ENCODE data around the gene EZR. TPM values are rescaled to one million over a fixed set of nuclear protein-coding genes. Genes with fewer than 3 reads are reported as not detected.

The EZR gene
- total and polyA plus RNA-seq, 9 of the 15 experiments (the other 6 are each of a cell fraction or from before 2014, with no cell fraction given): 36.5 to 162 (median 104) TPM

GRCh38 chr6:158817728-158818580, 1.2 kb downstream of the EZR start (continued):
- TF ChIP-seq PBX2 (CRISPR knock-in tag; IDR thresholded peaks at IDR 0.05; ENCODE audit: low read depth) (no peak), PBX2 (tag; conservative IDR thresholded peaks at IDR 0.05; ENCODE audit: low read depth) (no peak), CREBBP (IDR thresholded peaks at IDR 0.05; ENCODE audit: low read depth, low read length) (no peak), UBTF (IDR thresholded peaks at IDR 0.05; ENCODE audit: borderline replicate concordance in 1 of 2, low read depth in 2 of 2, low read length in 2 of 2) (peak; percentile 77 to 90; a peak in 2 of 4 replicates), THRAP3 (IDR thresholded peaks at IDR 0.05; ENCODE audit: borderline replicate concordance) (no peak), CTBP1 (IDR thresholded peaks at IDR 0.05; ENCODE audit: borderline replicate concordance) (peak; percentile 71; the same call in 1 of the 2 replicates), ARID3B (CRISPR knock-in tag; IDR thresholded peaks at IDR 0.05; ENCODE audit: borderline replicate concordance) (no peak), MEIS2 (IDR thresholded peaks at IDR 0.05; ENCODE audit: partially characterized antibody) (no peak), ZNF263 (CRISPR knock-in tag; IDR thresholded peaks at IDR 0.05; ENCODE audit: borderline replicate concordance) (no peak; the same call in 1 of the 2 replicates), ARID2 (IDR thresholded peaks at IDR 0.05) (no peak), IRF1 (CRISPR knock-in tag; IDR thresholded peaks at IDR 0.05; ENCODE audit: borderline replicate concordance) (0 out of 2 replicates have a peak, but pooled peaks have one; percentile 8), ZNF644 (tag; IDR thresholded peaks at IDR 0.05; ENCODE audit: low read depth) (no peak), CAMTA2 (CRISPR knock-in tag; conservative IDR thresholded peaks at IDR 0.05) (no peak), TCF7 (IDR thresholded peaks at IDR 0.05; ENCODE audit: borderline replicate concordance) (0 out of 2 replicates have a peak, but pooled peaks have one; percentile 39), NR2C2 (CRISPR knock-in tag; IDR thresholded peaks at IDR 0.05) (0 out of 2 replicates have a peak, but pooled peaks have one; percentile 20), NR2C2 (tag; IDR thresholded peaks at IDR 0.05) (no peak), MTA3 (IDR thresholded peaks at IDR 0.05; ENCODE audit: borderline replicate concordance) (peak; percentile 56), ZFP30 (CRISPR knock-in tag; IDR thresholded peaks at IDR 0.05; ENCODE audit: borderline replicate concordance) (no peak), ZNF408 (CRISPR knock-in tag; IDR thresholded peaks at IDR 0.05; ENCODE audit: low read depth) (no peak), BRD4 (IDR thresholded peaks at IDR 0.05) (peak; percentile 51; the same call in 1 of the 2 replicates)
